Heart right ventricle (tissue), 16 donors: ENCODE data around the gene PCSK5. TPM values are rescaled to one million over a fixed set of nuclear protein-coding genes. Genes with fewer than 3 reads are reported as not detected.

Experiments used
- ATAC-seq, 8 donors: fragments of 200-7000 bp; cut with Tn5 transposase; one replicate each; pipeline ENCODE4 v1.9.1; 2020; ENCODE audit warnings: mild to moderate bottlenecking in 8 of 8, moderate library complexity in 8 of 8, moderate number of reproducible peaks in 1 of 8
- DNase-seq, 2 donors: peaks; one replicate each; pipeline ENCODE4 v3.0.0-alpha.2; 2020
- H3K27ac ChIP-seq, 10 donors: fragments of 200-600 bp; sonication (generic) in 2 of 10; one replicate each; pipeline versions ENCODE4 v1.5.0 to v1.8.0; 2020 to 2022; ENCODE audit warnings: mild to moderate bottlenecking in 3 of 10
- H3K27me3 ChIP-seq, 7 donors: fragments of 200-600 bp; one replicate each; pipeline ENCODE4 v1.8.0; 2021 to 2022; ENCODE audit warnings: mild to moderate bottlenecking in 2 of 7
- H3K36me3 ChIP-seq, 9 donors: fragments of 200-600 bp; sonication (generic) in 1 of 9; one replicate each; pipeline versions ENCODE4 v1.5.0 to v1.8.0; 2020 to 2022; ENCODE audit warnings: mild to moderate bottlenecking in 2 of 9
- H3K4me1 ChIP-seq, 9 donors: fragments of 200-600 bp; sonication (generic) in 1 of 9; one replicate each; pipeline versions ENCODE4 v1.5.0 to v1.8.0; 2020 to 2022; ENCODE audit warnings: mild to moderate bottlenecking in 4 of 9
- H3K4me3 ChIP-seq, 10 donors: fragments of 200-600 bp; sonication (generic) in 2 of 10; one replicate each; pipeline versions ENCODE4 v1.5.0 to v1.8.0; 2020 to 2022; ENCODE audit warnings: mild to moderate bottlenecking in 7 of 10, moderate library complexity in 2 of 10
- H3K9me3 ChIP-seq, 11 donors: fragments of 200-600 bp in 10 of 11; sonication (generic) in 2 of 11; one replicate each; pipeline versions ENCODE4 v1.5.0 to v1.8.0; 2013 to 2022; ENCODE audit warnings: mild to moderate bottlenecking in 2 of 11, control low read depth in 1 of 11, moderate library complexity in 1 of 11
- CTCF ChIP-seq, 9 donors: fragments of 200-600 bp; sonication (generic) in 2 of 9; IDR thresholded peaks; one replicate each; pipeline versions ENCODE4 v1.5.0 to v1.8.0; 2021 to 2022; ENCODE audit warnings: antibody characterized with exemption in 9 of 9, mild to moderate bottlenecking in 5 of 9, moderate library complexity in 1 of 9
- WGBS, 2 donors: extraction: QIAGEN DNeasy Blood & Tissue Kit; methylation state at CpG; one replicate each; pipeline ENCODE4 v1.1.7; 2013; ENCODE audit warnings: inconsistent platforms in 1 of 2; 5-methylcytosine and 5-hydroxymethylcytosine counted together
- intact Hi-C, 10 donors: fragments of 100-400 bp; cut with DNase I; formaldehyde crosslinking; loops; one replicate each; pipeline versions ENCODE4 v1.11.1 to v1.14.2; 2022
- polyA plus RNA-seq, 2 donors: library from polyadenylated mRNA; stranded (reverse); fragments of 200-250 nt; gene quantifications; one replicate each; pipeline ENCODE4 v1.2.3, GENCODE V29; 2013
- total RNA-seq, 10 donors: library from RNA; stranded (reverse); fragmentation: NEBNext Ultra II Directional in 3 of 10; extraction: Animal tissue kit (Norgen Biotek cat#: 25700) in 3 of 10; gene quantifications; one replicate each; pipeline versions ENCODE4 v1.2.1 to v1.2.4, GENCODE V29; 2021 to 2023
- donor health status: Arrhythmogenic right ventricular cardiomyopathy.
- donor health status: ischemic (EF 13 %, LVEDD 7.1; RV severe dilation, severe dysfunction).
- donor health status: healthy with polysubstance abuse.
- donor health status: DM: no; HTN: yes; CAD: no.
- donor health status: DM: no; HTN: no; CAD: no.
- donor health status: ischemic (EF 25% LVEDD 6.9; RV normal size, moderate dysfunction).
- donor health status: ischemic (EF 25% LVEDD 5.7; RV mildly dilated, moderate dysfunction).
- donor health status: healthy.
- donor health status: DM: yes; HTN: yes; CAD: no.
- donor health status: Ischemic cardiomyopathy.
- donor health status: ischemic (EF 35%, LVEDD 5.7; RV mildly dilated, moderate dysfunction).
- donor health status: nonischemic (EF 11% LVEDD 7.7; RV severe dilation, severe dysfunction).
- donor health status: DM: yes; HTN: yes; CAD: no.
- donor health status: PGD.
- donor health status: ischemic (EF 29% LVEDD 5.4; RV normal size, mild dysfunction).
- donor health status: nonischemic (EF 23%, LVEDD 6.1; RV moderate dilation, normal function).

PCSK5 gene
- total and polyA plus RNA-seq, 12 donors: 1.8 to 8.3 (median 5.7) TPM

DNA sequence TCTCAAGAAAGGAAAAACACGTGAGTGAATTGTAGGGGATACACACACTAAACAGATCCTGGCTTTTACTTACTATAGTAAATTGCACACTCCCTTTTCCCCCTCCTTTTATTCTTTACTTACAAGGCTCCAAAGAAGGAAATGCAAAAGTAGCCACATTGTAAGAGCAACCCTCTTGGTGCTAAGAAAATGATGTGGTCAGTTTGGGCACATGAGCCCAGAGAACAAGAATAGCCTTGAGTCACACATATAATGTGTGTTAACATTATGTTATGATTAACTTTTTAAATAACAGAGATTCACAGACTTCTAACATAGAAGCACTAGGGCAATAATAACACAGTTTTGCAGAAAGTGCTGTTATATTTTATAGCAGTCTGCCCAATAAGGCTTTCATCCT is 48.5 kb downstream of the PCSK5 start:
- no peak overlapping the region for H3K27ac ChIP-seq
- DNase-seq: no peak
- no peaks in the 10 kb centered on the region for H3K9me3 ChIP-seq
- no peak overlapping the region for H3K4me3 ChIP-seq
- peaks cover 0 to 4% (median 0%) of the 10 kb centered on the region in 9 donors for H3K4me1 ChIP-seq
- no peaks in the 10 kb centered on the region for H3K27me3 ChIP-seq
- WGBS, 2 donors: 80 to 84% methylated on average over 1 of the region's 1 CpG
- no peak for TF ChIP-seq CTCF (IDR thresholded peaks at IDR 0.05)
- ATAC-seq: no peak
- peaks cover 0 to 16% (median 0%) of the 10 kb centered on the region in 9 donors for H3K36me3 ChIP-seq
- intact Hi-C loops: no loop called here

DNA sequence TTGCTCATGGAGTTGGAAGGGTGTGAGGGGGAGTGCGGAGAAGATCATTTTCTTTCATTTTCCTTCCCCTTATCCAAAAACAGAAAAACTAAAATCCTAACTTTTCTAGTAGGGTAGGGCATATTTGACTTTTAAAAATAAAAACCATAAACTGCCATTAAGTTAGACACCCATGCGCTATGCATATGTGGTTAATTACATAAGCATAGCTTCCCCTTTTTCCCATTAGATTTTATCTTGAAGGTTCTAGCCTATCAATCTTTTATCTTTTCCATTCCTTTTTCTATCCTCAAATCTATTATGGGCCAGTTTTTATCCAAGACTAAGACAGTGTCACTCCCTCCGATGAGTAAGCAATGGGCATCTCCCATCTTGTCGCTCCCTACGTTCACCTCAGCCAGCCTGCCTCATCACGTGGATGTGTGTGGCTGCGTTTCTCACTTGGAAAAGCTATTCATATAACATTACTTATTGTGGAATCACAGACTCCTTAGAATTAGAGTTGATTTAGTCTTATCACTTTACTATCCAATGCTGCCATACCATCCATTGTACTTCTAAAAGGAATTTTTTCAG is 49.2 kb downstream of the PCSK5 start:
- Histone ChIP-seq H3K27me3 (no peaks in the 10 kb centered on the region), H3K4me3 (no peak overlapping the region), H3K4me1 (peaks cover 0 to 4% (median 0%) of the 10 kb centered on the region in 9 donors), H3K36me3 (peaks cover 0 to 11% (median 0%) of the 10 kb centered on the region in 9 donors), H3K9me3 (no peaks in the 10 kb centered on the region), H3K27ac (no peak overlapping the region)
- intact Hi-C loops: no loop called here
- no peak for TF ChIP-seq CTCF (IDR thresholded peaks at IDR 0.05)
- ATAC-seq (no peak), DNase-seq (no peak)
- WGBS, 2 donors: 94 to 97% methylated on average over 7 of the region's 7 CpGs

- intact Hi-C loops: no loop called here
- WGBS, 2 donors: 74 to 82% methylated on average over 7 of the region's 7 CpGs
- Histone ChIP-seq H3K4me1 (peaks cover 0 to 4% (median 0%) of the 10 kb centered on the region in 9 donors), H3K4me3 (no peak overlapping the region), H3K27me3 (no peaks in the 10 kb centered on the region), H3K9me3 (no peaks in the 10 kb centered on the region), H3K27ac (no peak overlapping the region), H3K36me3 (no peaks in the 10 kb centered on the region)
- no peak for DNase-seq
- ATAC-seq: no peak
- TF ChIP-seq CTCF (IDR thresholded peaks at IDR 0.05): no peak
Measured at GRCh38 chr9:75941066-75941465, 50.6 kb downstream of the PCSK5 start.

GRCh38 chr9:75941577-75942311 is 51.3 kb downstream of the PCSK5 start:
- H3K4me3 ChIP-seq: no peak overlapping the region
- H3K27me3 ChIP-seq: no peaks in the 10 kb centered on the region
- intact Hi-C loops: no loop called here
- ATAC-seq: no peak
- no peak for TF ChIP-seq CTCF (IDR thresholded peaks at IDR 0.05)
- H3K27ac ChIP-seq: no peak overlapping the region
- H3K36me3 ChIP-seq: no peaks in the 10 kb centered on the region
- WGBS, 2 donors: 81 to 84% methylated on average over 16 of the region's 16 CpGs
- H3K4me1 ChIP-seq: peaks cover 0 to 4% (median 0%) of the 10 kb centered on the region in 9 donors
- H3K9me3 ChIP-seq: no peaks in the 10 kb centered on the region
- no peak for DNase-seq
